Measurements from ENCODE around the gene ADGRB2. TPM values are rescaled to one million over a fixed set of nuclear protein-coding genes. Genes with fewer than 3 reads are reported as not detected.

ADGRB2 gene
- total and polyA plus RNA-seq, 2 of the 4 experiments (the other 2 are of a cell fraction): 2.2 to 11.9 TPM

GRCh38 chr1:31708324-31708723 lies 55.8 kb downstream of the ADGRB2 start:
- peak overlapping the region; percentile 84 for H2BK120ac ChIP-seq (ENCODE audit: low read depth, low read length)
- H3K9ac ChIP-seq (ENCODE audit: low read depth, low read length): no peak overlapping the region
- H3K27me3 ChIP-seq (ENCODE audit: control insufficient read depth, insufficient read depth, low read length): no peaks in the 10 kb centered on the region
- H2AFZ ChIP-seq (replicated peaks; ENCODE audit: low read length, poor library complexity): no peak overlapping the region
- peak overlapping the region; percentile 40; the same call in 1 of the 2 replicates for H3K23ac ChIP-seq (ENCODE audit: low read depth, low read length)
- no peak overlapping the region for H3K4me3 ChIP-seq (ENCODE audit: insufficient read depth, low read depth, low read length)
- no peak overlapping the region for H3K4me2 ChIP-seq (ENCODE audit: low read depth, low read length)
- H4K91ac ChIP-seq (ENCODE audit: insufficient read depth, low read depth, low read length): peak overlapping the region; percentile 25
- no peak overlapping the region for H4K8ac ChIP-seq (ENCODE audit: low read depth in 2 of 2, low read length in 2 of 2)
- POLR2A ChIA-PET (ENCODE audit: unreplicated experiment): interaction anchor here (0.5 kb wide), 1 partner anchor 399 kb away, joined by 5 read pairs; the partner anchor contains the start of gene KPNA6
- TF ChIP-seq CEBPB (IDR thresholded peaks at IDR 0.05; ENCODE audit: low read depth, low read length) (no peak), RCOR1 (IDR thresholded peaks at IDR 0.05; ENCODE audit: insufficient replicate concordance, low read length) (no peak), BHLHE40 (IDR thresholded peaks at IDR 0.05; ENCODE audit: low read depth, low read length) (peak; percentile 49; the same call in 1 of the 2 replicates), POLR2A (IDR thresholded peaks at IDR 0.05; ENCODE audit: low read depth, low read length) (no peak)
- H3K4ac ChIP-seq (ENCODE audit: low read depth, low read length): peak overlapping the region; percentile 73
- H2BK20ac ChIP-seq (ENCODE audit: low read depth, low read length): peak overlapping the region; percentile 45
- BruUV-seq (replicated peaks): no TSS peak
- H3K56ac ChIP-seq (ENCODE audit: extremely low read depth, insufficient read depth, low read length): no peak overlapping the region
- H3K18ac ChIP-seq (ENCODE audit: low read depth, low read length): no peak overlapping the region
- H3K27ac ChIP-seq (ENCODE audit: insufficient read depth, low read length): no peak overlapping the region
- no peak overlapping the region for H4K5ac ChIP-seq (ENCODE audit: low read depth, low read length)
- H2BK15ac ChIP-seq (ENCODE audit: low read depth, low read length): 0 out of 3 replicates have a peak overlapping the region, but pooled peaks have one; percentile 30
- H3K4me1 ChIP-seq (ENCODE audit: control insufficient read depth, insufficient read depth, low read length): peaks cover 32% of the 10 kb centered on the region
- in situ Hi-C loops (cut with MboI; ENCODE audit: low sequenced_read_pairs): no loop called here
- 68% methylated on average over 6 of the region's 11 CpGs; no CpG with 5 or more reads in 1 of the 2 experiments for WGBS, 2 experiments (ENCODE audit: extremely low coverage in 2 of 2, insufficient read length in 1 of 2)
- intact Hi-C loops (cut with micrococcal nuclease): no loop called here
- dilution Hi-C loops (cut with HindIII; ENCODE audit: low sequenced_read_pairs, unreplicated experiment): no loop called here
- H2AK5ac ChIP-seq (ENCODE audit: low read depth, low read length): peak overlapping the region; percentile 57
- no peaks in the 10 kb centered on the region for H3K9me3 ChIP-seq (ENCODE audit: control insufficient read depth, insufficient read depth, low read length)
- peaks cover 15% of the 10 kb centered on the region for H3K9me1 ChIP-seq (ENCODE audit: insufficient read depth, low read length)
- CTCF ChIA-PET: no interaction called here
- peak; percentile 12 for DNase-seq
- no peak overlapping the region for H2AK9ac ChIP-seq (replicated peaks; ENCODE audit: low read depth, low read length, poor library complexity)
- no peaks in the 10 kb centered on the region for H4K20me1 ChIP-seq (ENCODE audit: insufficient read depth, low read length)
- no peak for ATAC-seq (ENCODE audit: low read depth)
- no peak overlapping the region for H2BK5ac ChIP-seq (ENCODE audit: low read depth, low read length, poor library complexity, severe bottlenecking)
- no peak overlapping the region for H3K14ac ChIP-seq (replicated peaks; ENCODE audit: low read depth, low read length)
- peaks cover 3 to 16% of the 10 kb centered on the region in 2 experiments; a peak in 2 of 4 replicates for H3K79me1 ChIP-seq (ENCODE audit: low read depth in 1 of 2, low read length in 2 of 2)
- no peaks in the 10 kb centered on the region for H3K36me3 ChIP-seq (ENCODE audit: control insufficient read depth, insufficient read depth, low read length)

Measured in IMR-90 (cell line).